ENCODE data around the gene ZFP62. TPM values are rescaled to one million over a fixed set of nuclear protein-coding genes. Genes with fewer than 3 reads are reported as not detected.
"Not testable (repeated sequence)": the region's sequence is repeated elsewhere in the genome, so short reads cannot be mapped to it uniquely, and the experiment has no call there.

The ZFP62 gene
- total RNA-seq, 4 donors from 2014 or later: 41.1 to 58.9 (median 47.3) TPM

GRCh38 chr5:180908998-180909731 is 48.1 kb upstream of the ZFP62 start:
- TF ChIP-seq POLR2A (IDR thresholded peaks at IDR 0.05): no peak
- TF ChIP-seq CTCF (IDR thresholded peaks at IDR 0.05): no peak
- no peak overlapping the region for H3K27ac ChIP-seq
- H3K27me3 ChIP-seq: no peaks in the 10 kb centered on the region
- no peaks in the 10 kb centered on the region for H3K9me3 ChIP-seq
- 79 to 86% methylated on average over 9 of the region's 9 CpGs for WGBS, 2 donors
- peaks cover 3% of the 10 kb centered on the region in 2 donors for H3K4me1 ChIP-seq
- intact Hi-C loops (cut with DNase I): no loop called here
- H3K36me3 ChIP-seq: no peaks in the 10 kb centered on the region
- DNase-seq: no peak
- no peak overlapping the region for H3K4me3 ChIP-seq (replicated peaks in 1 of 3)

DNA sequence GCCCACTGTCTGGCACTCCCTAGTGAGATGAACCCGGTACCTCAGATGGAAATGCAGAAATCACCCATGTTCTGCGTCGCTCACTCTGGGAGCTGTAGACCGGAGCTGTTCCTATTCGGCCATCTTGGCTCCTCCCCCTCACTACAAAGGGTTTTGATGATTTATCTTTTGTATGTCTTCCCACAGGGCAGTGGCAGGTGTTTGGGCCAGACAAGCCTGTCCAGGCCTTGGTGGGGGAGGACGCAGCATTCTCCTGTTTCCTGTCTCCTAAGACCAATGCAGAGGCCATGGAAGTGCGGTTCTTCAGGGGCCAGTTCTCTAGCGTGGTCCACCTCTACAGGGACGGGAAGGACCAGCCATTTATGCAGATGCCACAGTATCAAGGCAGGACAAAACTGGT is 47.3 kb upstream of the ZFP62 start:
- Histone ChIP-seq H3K27ac (no peak overlapping the region), H3K36me3 (no peaks in the 10 kb centered on the region), H3K4me1 (no peaks in the 10 kb centered on the region), H3K4me3 (replicated peaks in 1 of 3) (no peak overlapping the region), H3K27me3 (no peaks in the 10 kb centered on the region), H3K9me3 (no peaks in the 10 kb centered on the region)
- DNase-seq: no peak
- 92 to 93% methylated on average over 8 to 9 of the region's 9 CpGs for WGBS, 2 donors
- intact Hi-C loops (cut with DNase I): no loop called here
- no peak for TF ChIP-seq POLR2A (IDR thresholded peaks at IDR 0.05)
- no peak for TF ChIP-seq CTCF (IDR thresholded peaks at IDR 0.05)

GRCh38 chr5:180901319-180902009 is 40.4 kb upstream of the ZFP62 start:
- Histone ChIP-seq H3K4me1 (no peaks in the 10 kb centered on the region), H3K27ac (no peak overlapping the region), H3K36me3 (no peaks in the 10 kb centered on the region), H3K9me3 (no peaks in the 10 kb centered on the region), H3K4me3 (replicated peaks in 1 of 3) (no peak overlapping the region), H3K27me3 (no peaks in the 10 kb centered on the region)
- no peak for DNase-seq
- 79 to 84% methylated on average over 7 of the region's 7 CpGs for WGBS, 2 donors
- intact Hi-C loops (cut with DNase I): no loop called here
- TF ChIP-seq CTCF (IDR thresholded peaks at IDR 0.05) (no peak), POLR2A (IDR thresholded peaks at IDR 0.05) (no peak)

- no peaks in the 10 kb centered on the region for H3K36me3 ChIP-seq
- no peaks in the 10 kb centered on the region for H3K4me1 ChIP-seq
- no peak overlapping the region for H3K4me3 ChIP-seq (replicated peaks in 1 of 3)
- no peak overlapping the region for H3K27ac ChIP-seq
- 72 to 74% methylated on average over 5 of the region's 5 CpGs for WGBS, 2 donors
- no peaks in the 10 kb centered on the region for H3K9me3 ChIP-seq
- TF ChIP-seq CTCF (IDR thresholded peaks at IDR 0.05) (no peak), POLR2A (IDR thresholded peaks at IDR 0.05) (no peak)
- H3K27me3 ChIP-seq: no peaks in the 10 kb centered on the region
- no peak for DNase-seq
- intact Hi-C loops (cut with DNase I): no loop called here
These were observed 39.1 kb upstream of the ZFP62 start for GRCh38 chr5:180900178-180900577.

- H3K27ac ChIP-seq: no peak within 1 kb of the TSS
- no peak within 1 kb of the TSS for H3K4me3 ChIP-seq (replicated peaks in 1 of 3)
- no peak for DNase-seq
These were observed 37.7 kb upstream of the ZFP62 start, which contains the start of gene BTNL8 for GRCh38 chr5:180898621-180899246. Gene BTNL8, plus strand, starts transcription at chr5:180899159. Its CDS starts 152 bp downstream, at chr5:180899311.

DNA sequence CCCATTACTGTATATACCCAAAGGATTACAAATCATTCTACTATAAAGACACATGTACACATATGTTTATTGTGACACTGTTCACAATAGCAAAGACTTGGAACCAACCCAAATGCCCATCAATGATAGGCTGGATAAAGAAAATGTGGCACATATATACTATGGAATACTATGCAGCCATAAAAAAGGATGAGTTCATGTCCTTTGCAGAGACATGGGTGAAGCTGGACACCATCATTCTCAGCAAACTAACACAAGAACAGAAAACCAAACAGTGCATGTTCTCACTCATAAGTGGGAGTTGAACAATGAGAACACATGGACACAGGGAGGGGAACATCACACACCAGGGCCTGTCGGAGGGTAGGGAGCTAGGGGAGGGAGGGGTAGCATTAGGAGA is 34.3 kb upstream of the ZFP62 start:
- WGBS, 2 donors: 93 to 96% methylated on average over 1 of the region's 1 CpG
- intact Hi-C loops (cut with DNase I); H3K4me3 ChIP-seq (replicated peaks in 1 of 3); H3K36me3 ChIP-seq; H3K4me1 ChIP-seq; H3K27ac ChIP-seq; H3K9me3 ChIP-seq; DNase-seq; H3K27me3 ChIP-seq: not testable (repeated sequence)

More at GRCh38 chr5:180898621-180899246, 37.7 kb upstream of the ZFP62 start, which contains the start of gene BTNL8:
- intact Hi-C loops (cut with DNase I): no loop called here
- H3K36me3 ChIP-seq: no peaks in the 10 kb centered on the region
- 94 to 96% methylated on average over 9 of the region's 9 CpGs for WGBS, 2 donors
- H3K9me3 ChIP-seq: no peaks in the 10 kb centered on the region
- no peak for TF ChIP-seq CTCF (IDR thresholded peaks at IDR 0.05)
- H3K27me3 ChIP-seq: no peaks in the 10 kb centered on the region
- H3K4me1 ChIP-seq: no peaks in the 10 kb centered on the region

All from thyroid gland (tissue), 4 donors.